Measurements from ENCODE around the gene NDUFB7. TPM values are rescaled to one million over a fixed set of nuclear protein-coding genes. Genes with fewer than 3 reads are reported as not detected.

NDUFB7 gene
- polyA plus RNA-seq, 1 of the 3 experiments (the other 2 are of a cell fraction), result 465 TPM

DNA sequence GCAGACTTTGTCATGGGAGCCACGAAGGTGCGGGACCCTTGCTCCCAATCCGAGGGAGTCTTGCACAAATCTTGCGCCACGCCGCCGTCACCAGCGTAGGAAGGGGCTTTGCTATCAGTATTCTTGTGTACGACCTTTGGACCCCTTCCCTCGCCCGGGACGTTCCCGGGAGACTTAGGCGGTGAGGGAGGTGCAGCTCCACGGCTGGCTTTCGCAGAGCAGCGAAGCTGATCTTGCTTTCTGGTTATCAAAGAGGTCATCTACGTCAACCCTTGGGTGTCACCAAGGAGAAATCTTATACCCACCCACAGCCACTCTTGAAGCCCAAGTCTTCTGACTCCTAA lies 41.9 kb downstream of the NDUFB7 start:
- Histone ChIP-seq H3F3A (replicated peaks; ENCODE audit: insufficient read depth) (peaks cover 25% of the 10 kb centered on the region), H3K4me1 (ENCODE audit: control insufficient read depth in 1 of 2, insufficient read depth in 2 of 2, low read depth in 1 of 2, low read length in 1 of 2) (peaks cover 12 to 15% of the 10 kb centered on the region in 2 experiments; a peak in 3 of 4 replicates), H3K4me3 (ENCODE audit: low read depth in 2 of 2, low read length in 1 of 2) (peak overlapping the region; percentile 75 to 91), H3K4me2 (peak overlapping the region; percentile 94), H3K27ac (ENCODE audit: low read depth in 2 of 2, low read length in 1 of 2) (peak overlapping the region; percentile 74 to 89; a peak in 3 of 4 replicates), H3K27me3 (ENCODE audit: insufficient read depth) (no peaks in the 10 kb centered on the region), H4K20me1 (ENCODE audit: insufficient read depth) (no peaks in the 10 kb centered on the region), H3K36me3 (replicated peaks in 1 of 2; ENCODE audit: control insufficient read depth in 1 of 2, insufficient read depth in 2 of 2, low read length in 1 of 2) (no peaks in the 10 kb centered on the region), H3K9me3 (no peaks in the 10 kb centered on the region), H3K9ac (peak overlapping the region; percentile 76), H3K9me2 (no peaks in the 10 kb centered on the region), H2AFZ (ENCODE audit: low read depth) (peak overlapping the region; percentile 86), H3K79me2 (ENCODE audit: insufficient read depth) (peaks cover 52% of the 10 kb centered on the region)
- CTCF ChIA-PET, result interaction anchor here (2.0 kb wide), 1 partner anchor 27 kb away, joined by 6 read pairs; no protein-coding TSS in a partner anchor
- WGBS (ENCODE audit: low lambda C conversion rate), result 7% methylated on average over 9 of the region's 18 CpGs
- POLR2A ChIA-PET, result no interaction called here
- no peak for DNase-seq
- TF ChIP-seq RAD21 (IDR thresholded peaks at IDR 0.05; ENCODE audit: low read length) (no peak), TAF1 (IDR thresholded peaks at IDR 0.05; ENCODE audit: borderline replicate concordance, low read depth, low read length) (no peak), ZBTB33 (IDR thresholded peaks at IDR 0.05; ENCODE audit: borderline replicate concordance, low read depth) (no peak)
- TF ChIP-seq, protein P1, sequence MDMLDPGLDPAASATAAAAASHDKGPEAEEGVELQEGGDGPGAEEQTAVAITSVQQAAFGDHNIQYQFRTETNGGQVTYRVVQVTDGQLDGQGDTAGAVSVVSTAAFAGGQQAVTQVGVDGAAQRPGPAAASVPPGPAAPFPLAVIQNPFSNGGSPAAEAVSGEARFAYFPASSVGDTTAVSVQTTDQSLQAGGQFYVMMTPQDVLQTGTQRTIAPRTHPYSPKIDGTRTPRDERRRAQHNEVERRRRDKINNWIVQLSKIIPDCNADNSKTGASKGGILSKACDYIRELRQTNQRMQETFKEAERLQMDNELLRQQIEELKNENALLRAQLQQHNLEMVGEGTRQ (IDR thresholded peaks at IDR 0.05; ENCODE audit: borderline replicate concordance, low read depth, low read length), result no peak

GRCh38 chr19:14529254-14530004 lies 42.4 kb downstream of the NDUFB7 start, which contains the start of gene TECR:
TECR (plus strand) TSS chr19:14529594; CDS start chr19:14529697, 103 bp downstream.
- under 1% methylated on average over 37 of the region's 59 CpGs for WGBS (ENCODE audit: low lambda C conversion rate)
- H3K79me2 ChIP-seq (ENCODE audit: insufficient read depth), result peaks cover 47% of the 10 kb centered on the region
- H4K20me1 ChIP-seq (ENCODE audit: insufficient read depth), result no peaks in the 10 kb centered on the region
- peak within 1 kb of the TSS; percentile 92 for H2AFZ ChIP-seq (ENCODE audit: low read depth)
- H3K9me3 ChIP-seq, result no peaks in the 10 kb centered on the region
- no peaks in the 10 kb centered on the region for H3K9me2 ChIP-seq
- CTCF ChIA-PET, result interaction anchor here (0.6 to 2.0 kb wide), 3 partner anchors 27 to 1691 kb away, joined by 3 to 6 read pairs (median 3); no protein-coding TSS in a partner anchor
- POLR2A ChIA-PET, result interaction anchor here (1.0 kb wide), 1 partner anchor 11 kb away, joined by 3 read pairs; no protein-coding TSS in a partner anchor
- peak within 1 kb of the TSS; percentile 74 to 89 for H3K27ac ChIP-seq (ENCODE audit: low read depth in 2 of 2, low read length in 1 of 2)
- peaks cover 25% of the 10 kb centered on the region for H3F3A ChIP-seq (replicated peaks; ENCODE audit: insufficient read depth)
- peaks cover 11 to 12% of the 10 kb centered on the region in 2 experiments; a peak in 3 of 4 replicates for H3K4me1 ChIP-seq (ENCODE audit: control insufficient read depth in 1 of 2, insufficient read depth in 2 of 2, low read depth in 1 of 2, low read length in 1 of 2)
- H3K36me3 ChIP-seq (replicated peaks in 1 of 2; ENCODE audit: control insufficient read depth in 1 of 2, insufficient read depth in 2 of 2, low read length in 1 of 2), result no peaks in the 10 kb centered on the region
- H3K27me3 ChIP-seq (ENCODE audit: insufficient read depth), result no peaks in the 10 kb centered on the region
- peak within 1 kb of the TSS; percentile 76 for H3K9ac ChIP-seq
- peak; percentile 96 for DNase-seq
- H3K4me3 ChIP-seq (ENCODE audit: low read depth in 2 of 2, low read length in 1 of 2), result peak within 1 kb of the TSS; percentile 75 to 91
- H3K4me2 ChIP-seq, result peak within 1 kb of the TSS; percentile 94
- TF ChIP-seq, protein P2, sequence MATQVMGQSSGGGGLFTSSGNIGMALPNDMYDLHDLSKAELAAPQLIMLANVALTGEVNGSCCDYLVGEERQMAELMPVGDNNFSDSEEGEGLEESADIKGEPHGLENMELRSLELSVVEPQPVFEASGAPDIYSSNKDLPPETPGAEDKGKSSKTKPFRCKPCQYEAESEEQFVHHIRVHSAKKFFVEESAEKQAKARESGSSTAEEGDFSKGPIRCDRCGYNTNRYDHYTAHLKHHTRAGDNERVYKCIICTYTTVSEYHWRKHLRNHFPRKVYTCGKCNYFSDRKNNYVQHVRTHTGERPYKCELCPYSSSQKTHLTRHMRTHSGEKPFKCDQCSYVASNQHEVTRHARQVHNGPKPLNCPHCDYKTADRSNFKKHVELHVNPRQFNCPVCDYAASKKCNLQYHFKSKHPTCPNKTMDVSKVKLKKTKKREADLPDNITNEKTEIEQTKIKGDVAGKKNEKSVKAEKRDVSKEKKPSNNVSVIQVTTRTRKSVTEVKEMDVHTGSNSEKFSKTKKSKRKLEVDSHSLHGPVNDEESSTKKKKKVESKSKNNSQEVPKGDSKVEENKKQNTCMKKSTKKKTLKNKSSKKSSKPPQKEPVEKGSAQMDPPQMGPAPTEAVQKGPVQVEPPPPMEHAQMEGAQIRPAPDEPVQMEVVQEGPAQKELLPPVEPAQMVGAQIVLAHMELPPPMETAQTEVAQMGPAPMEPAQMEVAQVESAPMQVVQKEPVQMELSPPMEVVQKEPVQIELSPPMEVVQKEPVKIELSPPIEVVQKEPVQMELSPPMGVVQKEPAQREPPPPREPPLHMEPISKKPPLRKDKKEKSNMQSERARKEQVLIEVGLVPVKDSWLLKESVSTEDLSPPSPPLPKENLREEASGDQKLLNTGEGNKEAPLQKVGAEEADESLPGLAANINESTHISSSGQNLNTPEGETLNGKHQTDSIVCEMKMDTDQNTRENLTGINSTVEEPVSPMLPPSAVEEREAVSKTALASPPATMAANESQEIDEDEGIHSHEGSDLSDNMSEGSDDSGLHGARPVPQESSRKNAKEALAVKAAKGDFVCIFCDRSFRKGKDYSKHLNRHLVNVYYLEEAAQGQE (IDR thresholded peaks at IDR 0.05; ENCODE audit: low read depth, low read length), result no peak
- TF ChIP-seq GATA2 (CRISPR knock-in tag; IDR thresholded peaks at IDR 0.05) (no peak), ZBTB33 (IDR thresholded peaks at IDR 0.05; ENCODE audit: borderline replicate concordance, low read depth) (no peak), RAD21 (IDR thresholded peaks at IDR 0.05; ENCODE audit: low read length) (no peak), NRF1 (IDR thresholded peaks at IDR 0.05; ENCODE audit: low read depth, low read length) (peak; percentile 86), EP300 (IDR thresholded peaks at IDR 0.05; ENCODE audit: borderline replicate concordance in 1 of 2, low read depth in 1 of 2, low read length in 1 of 2) (no peak), USF1 (IDR thresholded peaks at IDR 0.05; ENCODE audit: borderline replicate concordance, low read depth) (no peak), JUND (IDR thresholded peaks at IDR 0.05) (no peak), ELF1 (IDR thresholded peaks at IDR 0.05) (no peak), SMC3 (IDR thresholded peaks at IDR 0.05; ENCODE audit: low read depth, low read length) (no peak), FOXJ3 (CRISPR knock-in tag; IDR thresholded peaks at IDR 0.05) (no peak), SIN3A (IDR thresholded peaks at IDR 0.05; ENCODE audit: borderline replicate concordance, low read depth, low read length) (peak; percentile 52; the same call in 1 of the 2 replicates), RFX5 (IDR thresholded peaks at IDR 0.05; ENCODE audit: low read length) (peak; percentile 74)
